Epithelial cell of proximal tubule (primary cell): ENCODE measurements around the gene KIF11. TPM values are rescaled to one million over a fixed set of nuclear protein-coding genes. Genes with fewer than 3 reads are reported as not detected.
"Not testable (repeated sequence)": the region's sequence is repeated elsewhere in the genome, so short reads cannot be mapped to it uniquely, and the experiment has no call there.

Experiments
- DNase-seq: peaks from one replicate; pipeline ENCODE4 v3.0.0-alpha.2; 2011; ENCODE audit warnings: low read depth
- H3K4me3 ChIP-seq: 2 replicates; pipeline ENCODE4 v1.5.1; 2011; ENCODE audit warnings: low read depth, mild to moderate bottlenecking, low read length
- total RNA-seq: library from RNA; depleted of rRNA; stranded (reverse); fragments of >200 nt; gene quantifications from 2 replicates; pipeline ENCODE4 v1.2.3, GENCODE V29; 2015
- TF ChIP-seq, protein P1 (sequence below): conservative IDR thresholded peaks from 2 replicates; pipeline ENCODE4 v1.5.1; 2012; ENCODE audit warnings: low read depth, mild to moderate bottlenecking, low read length

KIF11 gene
- total RNA-seq, 1 donor from 2014 or later = 36.5 TPM

DNA sequence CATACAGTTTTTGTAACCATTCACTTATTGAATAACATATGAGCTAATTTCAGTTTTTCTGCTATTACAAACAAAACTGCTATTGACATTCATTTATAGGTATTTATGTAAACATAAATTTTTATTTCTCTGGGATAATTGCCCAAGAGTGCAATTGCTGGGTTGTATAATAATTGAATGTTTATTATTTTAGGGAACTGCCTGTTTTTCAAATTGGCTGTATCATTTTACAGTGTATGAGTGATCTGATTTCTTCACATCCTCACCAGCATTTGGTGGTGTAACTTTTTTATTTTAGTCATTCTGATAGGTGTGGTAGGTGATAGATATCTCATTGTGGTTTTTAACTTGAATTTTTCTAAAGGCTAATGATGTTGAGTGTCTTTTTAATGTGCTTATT is 26.4 kb downstream of the KIF11 start:
- no peak for DNase-seq
- no peak overlapping the region for H3K4me3 ChIP-seq
- TF ChIP-seq, protein P1, sequence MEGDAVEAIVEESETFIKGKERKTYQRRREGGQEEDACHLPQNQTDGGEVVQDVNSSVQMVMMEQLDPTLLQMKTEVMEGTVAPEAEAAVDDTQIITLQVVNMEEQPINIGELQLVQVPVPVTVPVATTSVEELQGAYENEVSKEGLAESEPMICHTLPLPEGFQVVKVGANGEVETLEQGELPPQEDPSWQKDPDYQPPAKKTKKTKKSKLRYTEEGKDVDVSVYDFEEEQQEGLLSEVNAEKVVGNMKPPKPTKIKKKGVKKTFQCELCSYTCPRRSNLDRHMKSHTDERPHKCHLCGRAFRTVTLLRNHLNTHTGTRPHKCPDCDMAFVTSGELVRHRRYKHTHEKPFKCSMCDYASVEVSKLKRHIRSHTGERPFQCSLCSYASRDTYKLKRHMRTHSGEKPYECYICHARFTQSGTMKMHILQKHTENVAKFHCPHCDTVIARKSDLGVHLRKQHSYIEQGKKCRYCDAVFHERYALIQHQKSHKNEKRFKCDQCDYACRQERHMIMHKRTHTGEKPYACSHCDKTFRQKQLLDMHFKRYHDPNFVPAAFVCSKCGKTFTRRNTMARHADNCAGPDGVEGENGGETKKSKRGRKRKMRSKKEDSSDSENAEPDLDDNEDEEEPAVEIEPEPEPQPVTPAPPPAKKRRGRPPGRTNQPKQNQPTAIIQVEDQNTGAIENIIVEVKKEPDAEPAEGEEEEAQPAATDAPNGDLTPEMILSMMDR = no peak

DNA sequence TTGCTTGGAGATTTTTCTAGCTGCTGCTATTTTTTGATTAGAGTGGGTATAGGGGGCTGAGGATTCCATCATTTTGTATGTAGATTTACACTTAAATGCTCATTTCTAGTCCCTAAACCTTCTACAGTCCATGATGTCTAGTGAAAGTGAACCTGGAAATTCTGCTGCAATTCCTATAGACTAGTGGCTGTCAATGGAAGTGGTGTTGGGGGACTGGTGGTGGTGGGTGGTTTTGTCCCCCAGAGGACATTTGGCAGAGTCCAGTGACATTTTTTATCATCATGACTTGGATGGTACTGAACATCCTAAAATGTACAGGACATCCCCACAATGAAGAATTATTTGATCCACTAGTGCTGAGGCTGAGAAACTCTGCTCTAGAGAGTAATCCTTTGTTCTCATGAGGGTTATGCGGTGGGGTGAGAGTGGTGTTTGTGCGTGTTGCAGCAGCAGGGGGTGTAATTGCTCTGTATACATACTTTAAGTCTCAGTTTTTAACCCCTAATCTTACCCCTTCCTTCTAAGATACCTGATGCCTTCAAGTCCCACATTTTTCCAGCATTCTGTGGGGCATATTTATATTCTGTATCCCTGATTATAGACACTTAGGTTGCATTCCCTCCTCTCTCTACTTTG is 35.0 kb downstream of the KIF11 start:
- TF ChIP-seq, protein P1 = peak; percentile 5

DNA sequence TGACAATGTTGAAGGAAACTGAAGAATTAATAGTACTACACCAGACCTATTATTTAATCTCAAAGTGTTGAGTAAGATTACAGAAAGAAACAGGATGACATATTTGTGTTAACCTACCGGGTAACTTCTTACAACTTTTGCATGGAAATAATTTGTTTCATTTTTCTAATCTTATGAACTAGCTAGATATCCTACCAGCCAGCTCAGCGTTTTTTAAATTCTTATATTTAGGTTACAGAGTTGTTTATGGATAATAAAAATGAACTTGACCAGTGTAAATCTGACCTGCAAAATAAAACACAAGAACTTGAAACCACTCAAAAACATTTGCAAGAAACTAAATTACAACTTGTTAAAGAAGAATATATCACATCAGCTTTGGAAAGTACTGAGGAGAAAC is 37.0 kb downstream of the KIF11 start:
- TF ChIP-seq, protein P1 = no peak
- no peak for DNase-seq
- H3K4me3 ChIP-seq = no peak overlapping the region

More for the DNA sequence above, 35.0 kb downstream of the KIF11 start:
- no peak overlapping the region for H3K4me3 ChIP-seq
- DNase-seq = no peak

GRCh38 chr10:92638037-92638436 is 45.1 kb downstream of the KIF11 start:
- TF ChIP-seq, protein P1 = no peak
- H3K4me3 ChIP-seq = no peak overlapping the region
- no peak for DNase-seq

GRCh38 chr10:92640107-92640506 is 47.2 kb downstream of the KIF11 start:
- DNase-seq = peak; percentile 7
- TF ChIP-seq, protein P1 = peak; percentile 31
- H3K4me3 ChIP-seq = no peak overlapping the region

- no peak for DNase-seq
- no peak overlapping the region for H3K4me3 ChIP-seq
- TF ChIP-seq, protein P1 = no peak
Measured at GRCh38 chr10:92641492-92641891, 48.6 kb downstream of the KIF11 start.

DNA sequence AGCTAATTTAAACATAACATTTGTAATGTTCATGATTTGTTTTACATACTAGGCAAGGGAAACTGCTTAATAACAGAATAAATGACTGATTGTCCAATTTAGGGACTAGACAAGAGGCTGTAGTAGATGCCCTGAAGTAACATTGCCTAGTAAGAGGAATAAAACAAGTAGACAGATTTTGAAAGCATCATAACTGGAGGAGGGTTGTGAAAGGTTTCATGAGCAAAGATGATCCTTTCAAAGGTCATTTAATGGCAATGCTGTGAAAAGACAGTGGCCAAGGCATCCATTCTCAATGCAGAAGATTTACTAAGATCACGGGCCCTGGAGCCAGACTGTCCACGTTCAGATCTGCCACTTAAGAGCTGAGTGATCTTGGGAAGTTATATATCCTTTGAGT is 52.0 kb downstream of the KIF11 start:
- no peak overlapping the region for H3K4me3 ChIP-seq
- TF ChIP-seq, protein P1 = no peak
- DNase-seq = no peak

GRCh38 chr10:92650864-92651263 is 57.9 kb downstream of the KIF11 start:
- not testable (repeated sequence) for H3K4me3 ChIP-seq, DNase-seq
